Neural progenitor cell (in vitro differentiated cells): ENCODE results near the gene FAM89A.

Source experiments
- CTCF ChIP-seq: fragments of 200-600 bp; sonication (generic); IDR thresholded peaks from 2 replicates; pipeline ENCODE4 v1.5.1; 2017; ENCODE audit warnings: antibody characterized with exemption, mild to moderate bottlenecking
- EZH2 ChIP-seq: fragments of 200-600 bp; sonication (generic); IDR thresholded peaks from 2 replicates; pipeline ENCODE4 v1.6.1; 2017; ENCODE audit warnings: antibody characterized with exemption, mild to moderate bottlenecking, moderate library complexity
- EZH2phosphoT487 ChIP-seq: fragments of 200-600 bp; sonication (generic); IDR thresholded peaks from 2 replicates; pipeline ENCODE4 v1.6.1; 2017; ENCODE audit warnings: antibody characterized with exemption

GRCh38 chr1:231055271-231055670 lies 15.2 kb upstream of the FAM89A start:
- no peak for TF ChIP-seq EZH2
- no peak for TF ChIP-seq CTCF
- TF ChIP-seq EZH2phosphoT487: no peak
